T-helper 17 cell (primary cell): ENCODE measurements around the gene CDC5L. TPM values are rescaled to one million over a fixed set of nuclear protein-coding genes. Genes with fewer than 3 reads are reported as not detected.

Experiments
- ATAC-seq: fragments of 150-1000 bp; cut with Tn5 transposase; 2 replicates; pipeline ENCODE4 v1.10.0; 2021; ENCODE audit warnings: mild to moderate bottlenecking, moderate library complexity
- DNase-seq, 3 donors: peaks; one replicate each; pipeline versions ENCODE4 v3.0.0 to v3.0.0-alpha.2; 2020 to 2021
- H3K9me3 ChIP-seq: one replicate; pipeline ENCODE4 v1.7.0; 2013; ENCODE audit warnings: low read length, mild to moderate bottlenecking; ENCODE audit not compliant: control insufficient read depth, poor library complexity, severe bottlenecking
- H3K27ac Mint-ChIP-seq: one replicate; pipeline ENCODE4 v1.8.0; 2022; ENCODE audit warnings: mild to moderate bottlenecking, moderate library complexity, mixed read lengths
- H3K27me3 Mint-ChIP-seq: one replicate; pipeline ENCODE4 v1.8.0; 2022; ENCODE audit warnings: mixed read lengths
- H3K36me3 Mint-ChIP-seq: one replicate; pipeline ENCODE4 v1.8.0; 2022; ENCODE audit warnings: low read depth, mixed read lengths
- H3K4me1 Mint-ChIP-seq: one replicate; pipeline ENCODE4 v1.8.0; 2022; ENCODE audit warnings: mild to moderate bottlenecking, mixed read lengths
- H3K4me3 Mint-ChIP-seq: one replicate; pipeline ENCODE4 v1.8.0; 2022; ENCODE audit warnings: mild to moderate bottlenecking, moderate library complexity, mixed read lengths
- total RNA-seq, 4 donors: library from RNA in 2 of 4; stranded (reverse) in 2 of 4; gene quantifications; one replicate each; pipeline ENCODE4 v1.2.3 and lab custom pipeline; 2022 to 2026

CDC5L gene
- total RNA-seq, 2 donors from 2014 or later = 17.8 to 24.7 TPM

DNA sequence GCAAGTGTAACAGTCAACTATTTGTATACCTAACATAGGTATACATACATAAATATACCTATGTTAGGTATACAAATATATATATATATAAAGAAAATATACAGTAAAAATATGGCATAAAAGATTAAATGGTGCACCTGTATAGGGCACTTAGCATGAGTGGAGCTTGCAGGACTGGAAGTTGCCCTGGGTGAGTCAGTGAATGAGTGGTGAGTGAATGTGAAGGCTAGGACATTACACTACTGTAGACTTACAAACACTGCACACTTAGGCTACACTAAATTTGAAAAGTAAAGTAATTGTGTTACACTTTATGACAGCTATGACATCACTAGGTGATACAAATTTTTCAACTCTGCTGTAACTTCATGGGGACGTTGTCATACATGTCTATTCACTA, 65.6 kb downstream of the CDC5L start:
- no peaks in the 10 kb centered on the region for H3K9me3 ChIP-seq
- DNase-seq = no peak
- peak overlapping the region; percentile 73 for H3K27ac Mint-ChIP-seq
- H3K4me1 Mint-ChIP-seq = peaks cover 13% of the 10 kb centered on the region
- no peak for ATAC-seq
- H3K4me3 Mint-ChIP-seq = no peak overlapping the region
- no peaks in the 10 kb centered on the region for H3K36me3 Mint-ChIP-seq
- H3K27me3 Mint-ChIP-seq = peaks cover 14% of the 10 kb centered on the region

DNA sequence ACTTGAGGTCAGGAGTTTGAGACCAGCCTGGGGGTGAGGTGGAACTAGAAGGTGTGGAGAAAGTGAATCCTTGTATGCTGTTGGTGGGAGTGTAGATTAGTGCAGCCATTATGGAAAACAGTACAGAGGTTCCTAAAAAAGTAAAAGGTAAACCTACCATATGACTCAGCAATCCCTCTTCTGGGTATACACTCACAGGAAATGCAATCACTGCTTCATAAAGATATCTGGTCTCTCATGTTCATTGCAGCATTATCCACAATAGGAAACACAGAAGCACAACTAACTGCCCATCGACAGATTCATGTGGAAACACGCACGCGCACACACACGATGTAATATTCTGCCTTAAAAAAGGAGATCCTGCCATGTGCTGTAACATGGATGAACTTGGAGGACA, 66.7 kb downstream of the CDC5L start:
- H3K27ac Mint-ChIP-seq = peak overlapping the region; percentile 73
- no peaks in the 10 kb centered on the region for H3K36me3 Mint-ChIP-seq
- ATAC-seq = no peak
- DNase-seq = no peak
- H3K4me3 Mint-ChIP-seq = no peak overlapping the region
- H3K9me3 ChIP-seq = no peaks in the 10 kb centered on the region
- H3K27me3 Mint-ChIP-seq = peaks cover 18% of the 10 kb centered on the region
- peaks cover 11% of the 10 kb centered on the region for H3K4me1 Mint-ChIP-seq

DNA sequence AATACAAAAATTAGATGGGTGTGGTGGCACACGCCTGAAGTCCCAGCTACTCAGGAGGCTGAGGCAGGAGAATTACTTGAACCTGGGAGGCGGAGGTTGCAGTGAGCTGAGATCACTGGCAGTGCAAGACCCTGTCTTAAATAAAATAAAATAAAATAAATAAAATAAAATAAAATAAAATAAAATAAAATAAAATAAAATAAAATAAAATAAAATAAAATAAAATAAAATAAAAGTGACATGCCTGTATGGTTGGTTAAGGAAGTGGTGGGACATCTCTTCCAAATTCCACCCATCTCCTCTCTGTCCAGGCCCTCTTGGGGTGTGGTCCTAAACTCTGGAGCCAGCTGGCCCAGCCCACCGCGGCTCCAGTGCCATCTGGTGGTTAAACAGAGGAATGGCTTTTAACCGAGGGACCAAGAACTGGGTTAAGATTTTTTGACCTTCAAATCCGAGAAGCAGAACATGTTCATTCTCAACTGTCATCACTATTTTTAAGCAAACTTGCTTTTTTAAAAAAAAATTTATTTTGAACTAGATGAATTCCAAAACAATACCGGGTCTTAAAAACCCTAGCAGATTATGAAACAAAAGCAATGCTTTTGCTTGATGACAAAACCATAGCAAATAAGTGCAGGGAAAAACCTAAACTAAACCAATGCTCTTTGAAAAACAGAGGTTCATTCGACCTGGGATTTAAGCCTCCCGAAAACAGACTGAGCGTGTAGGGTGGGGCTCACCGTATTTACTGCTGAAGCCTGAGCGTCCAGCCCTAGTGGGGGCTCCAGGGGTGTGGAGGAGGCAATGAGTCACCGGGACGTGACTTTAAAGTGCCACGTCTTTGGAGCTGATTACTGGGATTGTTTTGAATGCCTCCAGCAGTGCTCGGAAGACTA, 68.8 kb downstream of the CDC5L start:
- Mint-ChIP-seq H3K4me1 (peaks cover 11% of the 10 kb centered on the region), H3K27ac (peak overlapping the region; percentile 19), H3K4me3 (no peak overlapping the region), H3K27me3 (peaks cover 23% of the 10 kb centered on the region), H3K36me3 (no peaks in the 10 kb centered on the region)
- ATAC-seq (peak; percentile 80), DNase-seq (no peak)
- no peaks in the 10 kb centered on the region for H3K9me3 ChIP-seq

DNA sequence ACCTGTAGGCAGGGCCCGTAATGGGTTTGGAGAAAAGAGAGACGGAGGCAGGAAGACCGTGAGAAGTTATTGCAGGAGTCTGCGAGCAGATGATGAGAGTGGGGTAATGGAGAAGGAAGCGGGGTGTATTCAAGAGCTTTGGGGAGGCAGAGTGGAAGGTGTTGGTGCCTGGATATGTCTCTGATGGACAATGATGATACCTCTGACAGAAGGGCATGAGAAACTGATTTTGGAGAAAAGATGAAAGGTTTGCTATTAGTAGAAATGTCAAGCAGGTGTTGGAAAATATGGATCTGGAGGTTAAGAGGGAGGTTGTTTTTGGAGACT, 69.4 kb downstream of the CDC5L start:
- H3K9me3 ChIP-seq = no peaks in the 10 kb centered on the region
- no peak for ATAC-seq
- DNase-seq = no peak
- Mint-ChIP-seq H3K36me3 (no peaks in the 10 kb centered on the region), H3K27me3 (peaks cover 23% of the 10 kb centered on the region), H3K4me3 (no peak overlapping the region), H3K27ac (peak overlapping the region; percentile 3), H3K4me1 (peaks cover 9% of the 10 kb centered on the region)

DNA sequence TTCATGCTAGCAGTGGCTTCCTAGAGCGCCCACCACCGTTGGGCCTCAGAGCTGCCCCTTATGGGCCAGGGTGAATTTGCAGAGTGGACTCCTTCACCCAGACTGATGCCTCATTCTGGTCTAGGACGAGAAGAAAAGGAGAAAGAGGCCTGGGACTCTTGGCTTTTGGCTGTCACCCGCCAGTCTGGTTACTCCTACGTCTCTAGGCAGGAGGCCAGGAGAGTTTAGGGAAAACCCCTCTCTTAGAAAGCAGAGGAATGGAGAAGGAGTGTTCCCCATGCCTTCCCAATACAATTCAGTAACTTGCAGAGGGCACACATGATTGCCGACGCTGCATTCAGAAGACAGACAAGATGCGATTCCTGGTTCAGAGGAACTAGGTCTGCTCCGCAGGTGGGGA, 70.1 kb downstream of the CDC5L start:
- no peak for ATAC-seq
- Mint-ChIP-seq H3K4me3 (no peak overlapping the region), H3K27me3 (peaks cover 28% of the 10 kb centered on the region), H3K36me3 (no peaks in the 10 kb centered on the region), H3K27ac (no peak overlapping the region), H3K4me1 (peaks cover 9% of the 10 kb centered on the region)
- H3K9me3 ChIP-seq = no peaks in the 10 kb centered on the region
- no peak for DNase-seq

DNA sequence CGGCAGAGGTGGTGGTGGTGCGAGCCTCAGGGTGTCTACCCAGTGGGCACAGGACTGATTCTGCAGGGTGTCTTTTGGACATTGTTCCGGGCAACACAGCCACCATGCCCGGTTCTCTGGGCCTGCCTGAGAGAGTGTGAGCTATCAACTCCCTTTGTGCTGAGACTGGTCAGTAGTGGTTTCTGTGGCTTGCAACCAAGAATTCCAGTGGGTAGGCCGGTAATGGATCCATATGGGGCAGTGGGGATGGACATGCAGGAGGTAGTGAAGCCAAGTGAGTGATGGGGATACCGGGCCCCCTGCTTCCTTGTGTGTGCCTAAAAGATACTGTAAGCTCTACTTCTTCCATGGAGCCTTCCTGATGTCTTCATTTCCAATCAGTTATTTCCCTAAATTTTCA, 71.0 kb downstream of the CDC5L start:
- Mint-ChIP-seq H3K27ac (no peak overlapping the region), H3K4me1 (peaks cover 9% of the 10 kb centered on the region), H3K4me3 (no peak overlapping the region), H3K36me3 (no peaks in the 10 kb centered on the region), H3K27me3 (peaks cover 31% of the 10 kb centered on the region)
- no peaks in the 10 kb centered on the region for H3K9me3 ChIP-seq
- DNase-seq (no peak), ATAC-seq (no peak)

DNA sequence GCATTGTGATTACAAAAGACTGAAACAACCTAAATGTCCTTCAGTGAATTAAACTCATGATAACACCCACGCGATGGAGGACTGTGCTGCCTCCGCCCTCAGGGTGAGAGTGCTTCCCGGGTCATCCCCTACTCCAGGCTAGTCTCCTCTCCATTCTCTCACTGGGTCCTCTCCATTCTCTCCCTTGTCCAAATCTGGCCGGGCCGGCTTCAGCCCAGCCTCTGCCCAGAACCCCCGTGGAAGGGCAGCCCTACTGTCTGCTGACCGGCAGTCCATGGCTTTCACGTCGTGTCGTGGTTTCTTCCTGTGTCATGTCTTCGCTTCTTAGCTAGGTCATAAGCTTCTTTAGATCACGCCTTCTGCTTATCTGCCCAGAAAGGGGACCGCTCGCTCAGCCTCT, 74.8 kb downstream of the CDC5L start:
- no peak overlapping the region for H3K27ac Mint-ChIP-seq

DNA sequence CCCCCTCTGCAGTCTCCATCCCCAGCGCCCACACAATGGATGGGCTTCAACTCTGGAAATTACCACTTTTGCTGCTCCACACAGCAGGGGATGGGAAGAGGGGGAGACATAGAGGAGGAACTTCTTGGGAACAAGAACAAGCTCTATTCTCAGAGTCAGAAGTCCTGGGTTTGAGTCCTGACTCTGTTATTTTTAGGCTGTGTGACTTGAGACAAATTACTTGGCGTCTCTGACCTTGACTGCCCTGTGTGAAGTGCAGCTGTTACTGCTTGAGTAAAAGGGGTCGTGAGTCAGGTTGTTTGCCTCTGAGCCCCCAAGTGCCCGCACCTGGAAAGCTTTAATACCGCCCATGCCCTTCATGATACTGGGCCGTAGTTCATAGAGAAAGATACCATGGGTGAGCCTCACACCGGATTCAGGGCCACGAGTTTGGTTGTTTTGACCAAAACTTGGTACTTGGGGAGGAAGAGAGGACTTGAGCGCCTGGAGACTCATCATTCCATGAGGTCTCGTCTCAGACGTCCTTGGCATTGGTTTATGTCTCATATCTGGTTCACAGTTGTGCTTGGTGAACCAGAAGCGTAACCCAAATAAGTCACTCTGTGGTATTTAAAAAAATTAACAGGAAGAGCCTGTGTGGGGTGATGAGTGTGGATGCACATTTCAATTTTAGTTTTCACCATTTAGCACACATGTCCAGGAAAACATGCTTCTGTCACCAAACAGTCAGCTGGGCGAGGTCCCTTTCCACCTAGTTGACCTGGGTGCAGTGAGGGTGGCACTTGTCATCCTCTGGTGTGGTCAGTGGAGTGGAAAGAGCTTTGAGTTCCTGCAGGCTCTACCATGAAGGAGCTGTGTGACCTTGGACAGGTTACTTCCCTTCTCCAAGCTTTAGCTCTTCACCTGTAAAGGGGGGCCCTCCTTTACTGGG, 75.6 kb downstream of the CDC5L start:
- Mint-ChIP-seq H3K27ac (no peak overlapping the region), H3K4me1 (peaks cover 2% of the 10 kb centered on the region), H3K4me3 (no peak overlapping the region), H3K36me3 (peaks cover 3% of the 10 kb centered on the region), H3K27me3 (peaks cover 25% of the 10 kb centered on the region)
- no peaks in the 10 kb centered on the region for H3K9me3 ChIP-seq
- DNase-seq (no peak), ATAC-seq (no peak)

More for the DNA sequence above, 74.8 kb downstream of the CDC5L start:
- peaks cover 4% of the 10 kb centered on the region for H3K4me1 Mint-ChIP-seq
- no peak for DNase-seq
- H3K4me3 Mint-ChIP-seq = no peak overlapping the region
- peaks cover 3% of the 10 kb centered on the region for H3K36me3 Mint-ChIP-seq
- H3K9me3 ChIP-seq = no peaks in the 10 kb centered on the region
- H3K27me3 Mint-ChIP-seq = peaks cover 32% of the 10 kb centered on the region
- no peak for ATAC-seq

DNA sequence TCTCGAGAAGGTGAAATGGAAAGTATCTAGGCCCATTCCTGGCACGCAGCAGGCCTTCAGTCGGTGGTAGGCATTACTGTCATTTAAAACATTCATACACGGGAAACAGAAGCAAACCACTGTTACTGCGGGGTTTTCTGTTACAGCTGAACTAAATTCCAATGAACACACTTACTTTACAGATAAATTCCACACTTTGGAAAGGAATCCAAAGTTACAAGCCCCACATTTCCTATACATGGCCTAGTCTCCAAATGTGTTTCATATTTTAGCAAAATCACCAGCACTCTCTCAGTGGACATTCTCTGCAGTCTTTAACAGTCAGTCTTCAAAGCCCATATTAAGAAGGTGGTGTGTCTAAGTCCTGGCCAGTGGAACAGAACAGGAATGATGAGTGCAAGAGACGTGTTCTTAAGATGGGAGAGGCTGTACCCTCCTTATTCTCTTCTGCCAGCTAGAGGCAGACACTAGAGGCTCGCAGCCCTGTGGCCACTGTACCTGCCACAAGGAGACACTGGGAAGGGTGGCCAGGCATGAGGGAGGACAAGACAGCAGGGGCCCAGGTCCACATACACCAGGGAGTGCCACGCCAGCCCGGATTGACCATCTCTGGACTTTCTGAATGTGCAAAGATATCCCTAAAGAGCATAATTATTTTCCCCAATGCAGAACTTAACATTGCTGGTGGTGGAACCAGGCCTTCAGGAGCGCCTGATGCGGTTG, 76.4 kb downstream of the CDC5L start:
- ATAC-seq = no peak
- H3K9me3 ChIP-seq = no peaks in the 10 kb centered on the region
- Mint-ChIP-seq H3K27ac (peak overlapping the region; percentile 45), H3K4me1 (peaks cover 2% of the 10 kb centered on the region), H3K27me3 (peaks cover 24% of the 10 kb centered on the region), H3K4me3 (no peak overlapping the region), H3K36me3 (peaks cover 3% of the 10 kb centered on the region)
- no peak for DNase-seq

DNA sequence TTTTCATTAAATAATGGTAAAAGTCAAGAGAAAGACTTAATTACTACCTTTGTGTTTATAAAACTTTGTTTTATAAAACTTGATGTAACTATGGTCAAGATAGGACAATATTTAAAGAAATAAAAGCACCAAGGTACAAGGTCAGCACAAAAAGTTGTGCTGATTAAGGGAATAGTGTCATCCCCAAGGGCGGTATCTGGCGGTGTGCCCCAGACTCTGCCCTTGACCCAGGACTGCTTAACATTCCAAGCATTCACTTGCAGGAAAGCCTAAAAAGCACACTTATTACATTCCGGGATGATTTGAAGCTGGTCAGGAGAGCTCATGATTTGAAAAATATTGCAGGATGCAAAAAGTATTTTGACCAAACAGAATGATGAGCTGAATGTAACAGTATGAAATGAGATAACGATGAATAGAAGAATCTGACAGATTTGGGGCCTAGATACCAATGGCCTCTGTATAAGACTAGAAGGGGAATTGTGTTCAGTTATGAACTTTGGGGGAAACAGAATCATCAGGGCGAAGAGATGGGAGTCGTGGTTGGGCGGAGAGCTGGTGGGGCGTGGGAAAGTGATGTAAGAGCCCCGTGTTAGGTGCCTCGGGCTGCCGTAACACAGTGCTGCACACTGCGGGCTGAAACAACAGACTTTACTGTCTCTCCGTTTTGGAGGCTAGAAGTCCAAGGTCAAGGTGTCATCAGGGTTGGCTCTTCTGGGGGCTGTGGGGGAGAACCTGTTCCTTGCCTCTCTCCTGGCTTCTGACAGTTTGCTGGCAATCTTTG, 77.2 kb downstream of the CDC5L start:
- DNase-seq (no peak), ATAC-seq (no peak)
- Mint-ChIP-seq H3K4me1 (peaks cover 2% of the 10 kb centered on the region), H3K4me3 (no peak overlapping the region), H3K27me3 (peaks cover 16% of the 10 kb centered on the region), H3K36me3 (peaks cover 3% of the 10 kb centered on the region), H3K27ac (peak overlapping the region; percentile 45)
- no peaks in the 10 kb centered on the region for H3K9me3 ChIP-seq

DNA sequence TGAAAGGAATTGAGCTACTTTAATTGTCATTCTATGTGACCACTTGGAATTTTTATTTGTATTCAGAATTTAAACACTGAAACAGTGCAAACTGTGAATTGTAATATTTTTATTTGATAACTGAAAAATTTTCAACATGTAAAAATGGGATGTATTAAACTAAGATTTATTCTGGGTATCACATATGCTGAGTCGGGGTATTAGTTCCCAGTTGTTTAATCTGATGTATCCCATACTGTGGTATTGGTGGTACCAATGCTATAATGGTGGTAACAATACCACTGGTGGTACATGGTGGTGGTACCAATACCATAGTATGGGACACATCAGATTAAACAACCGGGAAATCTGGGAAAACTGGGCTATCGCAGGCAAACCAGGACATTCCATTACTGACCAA, 79.4 kb downstream of the CDC5L start:
- Mint-ChIP-seq H3K4me3 (no peak overlapping the region), H3K27ac (no peak overlapping the region), H3K4me1 (peaks cover 2% of the 10 kb centered on the region), H3K36me3 (peaks cover 3% of the 10 kb centered on the region), H3K27me3 (peaks cover 16% of the 10 kb centered on the region)
- DNase-seq = no peak
- ATAC-seq = no peak
- no peaks in the 10 kb centered on the region for H3K9me3 ChIP-seq

DNA sequence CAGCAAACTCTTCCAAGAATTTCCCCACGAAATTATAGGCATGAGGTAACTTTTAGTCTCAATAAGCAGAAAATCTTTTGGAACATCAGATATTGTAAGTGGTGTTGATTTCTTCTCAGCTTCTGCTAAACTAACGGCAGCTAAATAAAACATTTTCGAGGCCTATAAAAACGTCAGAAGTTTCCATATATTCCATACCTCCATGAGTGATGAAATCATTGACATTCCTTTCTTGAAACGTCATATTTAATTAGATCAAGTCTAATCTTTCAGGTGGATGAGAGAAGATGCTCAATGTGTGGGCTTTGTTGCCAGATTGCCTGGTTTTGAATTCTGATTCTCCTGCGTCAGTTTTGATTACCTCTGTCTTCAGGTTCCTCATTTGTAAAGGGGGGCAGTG, 81.3 kb downstream of the CDC5L start:
- Mint-ChIP-seq H3K4me1 (peaks cover 2% of the 10 kb centered on the region), H3K27me3 (peaks cover 8% of the 10 kb centered on the region), H3K27ac (no peak overlapping the region), H3K36me3 (peaks cover 3% of the 10 kb centered on the region), H3K4me3 (no peak overlapping the region)
- no peak for DNase-seq
- no peak for ATAC-seq
- no peaks in the 10 kb centered on the region for H3K9me3 ChIP-seq
